GM10266 (cell line): ENCODE results near the gene PCBD2.
A peak's percentile ranks its signal among the peaks of the same experiment; 100 is the strongest.
"Not testable (repeated sequence)": the region's sequence is repeated elsewhere in the genome, so short reads cannot be mapped to it uniquely, and the experiment has no call there.

Experiments
- DNase-seq: peaks from one replicate; pipeline ENCODE4 v3.0.0; 2012; ENCODE audit errors: extremely low spot score
- CTCF ChIP-seq: IDR thresholded peaks from 2 replicates; pipeline ENCODE4 v1.5.1; 2012; ENCODE audit warnings: mild to moderate bottlenecking, low read depth; ENCODE audit not compliant: control insufficient read depth, insufficient read depth; ENCODE audit errors: missing control alignments

Gene PCBD2

GRCh38 chr5:134892282-134892681, 12.6 kb upstream of the PCBD2 start:
- DNase-seq = no peak
- no peak for TF ChIP-seq CTCF

GRCh38 chr5:134892926-134893325, 12.0 kb upstream of the PCBD2 start:
- no peak for DNase-seq
- no peak for TF ChIP-seq CTCF

- TF ChIP-seq CTCF = no peak
- DNase-seq = no peak
Measured at GRCh38 chr5:134893748-134894505, 11.0 kb upstream of the PCBD2 start.

- no peak for TF ChIP-seq CTCF
- peak; percentile 72 for DNase-seq
Measured at GRCh38 chr5:134902071-134902801, 2.7 kb upstream of the PCBD2 start.

GRCh38 chr5:134905246-134905996, 490 bp downstream of the PCBD2 start:
- peak; percentile 69 for TF ChIP-seq CTCF

GRCh38 chr5:134906811-134907210, 1.9 kb downstream of the PCBD2 start:
- no peak for TF ChIP-seq CTCF

More at GRCh38 chr5:134905246-134905996, 490 bp downstream of the PCBD2 start:
- peak; percentile 66 for DNase-seq

GRCh38 chr5:134910752-134911151, 5.8 kb downstream of the PCBD2 start:
- DNase-seq = not testable (repeated sequence)

More at GRCh38 chr5:134906811-134907210, 1.9 kb downstream of the PCBD2 start:
- DNase-seq = no peak
